Measurements from ENCODE around the gene PHLDA3.

- no peak for TF ChIP-seq GABPA (IDR thresholded peaks at IDR 0.05; ENCODE audit: low read depth)
- TF ChIP-seq CTCF (IDR thresholded peaks at IDR 0.05; ENCODE audit: insufficient read depth, low read length), result no peak
- no peak for TF ChIP-seq REST (IDR thresholded peaks at IDR 0.05; ENCODE audit: insufficient replicate concordance, low read depth)
Measured at GRCh38 chr1:201506092-201506491, 37.1 kb upstream of the PHLDA3 start.

All from HL-60 (cell line).